Measurements from ENCODE around the gene HYAL3.
"Not testable (repeated sequence)": the region's sequence is repeated elsewhere in the genome, so short reads cannot be mapped to it uniquely, and the experiment has no call there.

The HYAL3 gene

DNA sequence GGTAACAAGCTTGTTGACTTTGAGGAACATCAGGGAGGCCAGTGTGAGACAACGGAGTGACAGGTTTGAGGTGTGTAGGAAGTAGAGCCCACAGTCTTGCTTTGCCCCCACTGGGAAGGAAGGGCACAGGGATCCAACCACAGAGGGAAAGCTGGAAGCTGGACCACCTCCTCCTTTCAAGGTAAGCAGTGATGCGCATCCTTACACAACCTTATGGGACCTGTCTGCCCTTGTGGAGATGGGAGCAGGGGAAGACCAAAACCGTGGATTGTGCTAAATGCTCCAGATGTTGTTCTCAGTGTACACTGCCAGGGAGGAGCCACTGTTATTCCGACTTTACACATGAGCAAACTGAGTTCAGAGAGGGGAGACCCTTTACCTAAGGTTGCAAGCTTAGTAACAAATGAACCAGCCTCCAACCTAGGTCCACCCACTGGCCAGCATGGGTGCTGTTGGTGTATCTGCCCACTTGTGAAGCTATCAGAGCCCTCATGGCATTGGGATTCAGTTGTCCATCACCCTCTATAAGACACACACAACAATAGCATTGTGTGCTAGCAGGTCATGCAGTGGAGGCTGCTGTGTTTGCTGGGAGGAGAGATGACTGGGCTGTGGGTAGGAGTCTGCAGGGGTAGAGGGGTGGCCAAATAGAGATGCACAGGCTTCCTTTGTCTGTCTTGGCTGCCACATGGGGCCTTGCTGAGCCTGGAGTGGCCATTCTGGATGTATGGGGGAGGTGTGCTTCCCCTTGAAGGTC, 20.9 kb downstream of the HYAL3 start:
- Mint-ChIP-seq H3K9me3 (no peaks in the 10 kb centered on the region), H3K36me3 (ENCODE audit: low read depth) (no peaks in the 10 kb centered on the region), H3K4me3 (no peak overlapping the region), H3K27me3 (peaks cover 33% of the 10 kb centered on the region), H3K27ac (no peak overlapping the region), H3K4me1 (peaks cover 21% of the 10 kb centered on the region)
- no peak for DNase-seq
- ATAC-seq = peak; percentile 27

DNA sequence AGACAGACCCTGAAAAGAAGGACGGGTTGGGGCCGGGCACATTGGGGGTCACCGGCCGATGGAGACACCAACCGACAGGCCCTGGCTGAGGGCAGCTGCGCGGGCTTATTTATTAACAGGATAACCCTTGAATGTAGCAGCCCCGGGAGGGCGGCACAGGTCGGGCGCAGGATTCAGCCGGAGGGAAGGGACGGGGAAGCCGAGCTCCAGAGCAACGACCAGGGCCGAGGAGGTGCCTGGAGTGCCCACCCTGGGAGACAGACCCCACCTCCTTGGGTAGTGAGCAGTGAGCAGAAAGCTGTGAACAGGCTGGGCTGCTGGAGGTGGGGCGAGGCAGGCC, 22.5 kb downstream of the HYAL3 start:
- Mint-ChIP-seq H3K27me3 (peaks cover 38% of the 10 kb centered on the region), H3K4me3 (no peak overlapping the region), H3K36me3 (ENCODE audit: low read depth) (no peaks in the 10 kb centered on the region), H3K4me1 (peaks cover 30% of the 10 kb centered on the region), H3K9me3 (no peaks in the 10 kb centered on the region), H3K27ac (no peak overlapping the region)
- no peak for ATAC-seq
- no peak for DNase-seq

DNA sequence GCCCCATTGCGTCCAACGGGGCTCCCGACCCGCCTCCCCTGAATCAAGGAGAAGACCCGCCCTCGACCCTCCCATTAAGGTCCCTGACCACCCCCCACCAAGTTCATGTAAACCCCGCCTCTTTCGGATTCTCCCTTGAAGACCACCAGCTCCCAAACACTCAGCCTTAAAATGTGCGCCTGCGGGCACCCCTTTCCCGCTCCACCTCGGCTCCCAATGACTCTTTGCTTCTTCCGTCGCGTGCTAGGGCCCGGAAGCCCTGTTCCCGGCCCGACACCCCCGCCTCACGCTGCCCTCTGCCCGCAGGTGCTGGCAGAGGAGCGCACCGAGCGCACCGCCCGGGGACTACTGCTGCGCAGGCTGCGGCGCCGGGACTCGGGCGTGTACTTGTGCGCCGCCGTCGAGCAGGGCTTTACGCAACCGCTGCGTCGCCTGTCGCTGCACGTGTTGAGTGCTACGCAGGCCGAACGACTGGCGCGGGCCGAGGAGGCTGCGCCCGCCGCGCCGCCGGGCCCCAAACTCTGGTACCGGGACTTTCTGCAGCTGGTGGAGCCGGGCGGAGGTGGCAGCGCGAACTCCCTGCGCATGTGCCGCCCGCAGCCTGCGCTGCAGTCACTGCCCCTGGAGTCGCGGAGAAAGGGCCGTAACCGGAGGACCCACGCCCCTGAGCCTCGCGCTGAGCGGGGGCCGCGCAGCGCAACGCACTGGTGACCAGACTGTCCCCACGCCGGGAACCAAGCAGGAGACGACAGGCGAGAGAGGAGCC, 23.0 kb downstream of the HYAL3 start:
- no peaks in the 10 kb centered on the region for H3K9me3 Mint-ChIP-seq
- no peak for ATAC-seq
- H3K4me3 Mint-ChIP-seq = peak overlapping the region; percentile 4
- no peak overlapping the region for H3K27ac Mint-ChIP-seq
- peaks cover 30% of the 10 kb centered on the region for H3K4me1 Mint-ChIP-seq
- DNase-seq = peak; percentile 27
- H3K36me3 Mint-ChIP-seq (ENCODE audit: low read depth) = no peaks in the 10 kb centered on the region
- H3K27me3 Mint-ChIP-seq = peaks cover 38% of the 10 kb centered on the region

DNA sequence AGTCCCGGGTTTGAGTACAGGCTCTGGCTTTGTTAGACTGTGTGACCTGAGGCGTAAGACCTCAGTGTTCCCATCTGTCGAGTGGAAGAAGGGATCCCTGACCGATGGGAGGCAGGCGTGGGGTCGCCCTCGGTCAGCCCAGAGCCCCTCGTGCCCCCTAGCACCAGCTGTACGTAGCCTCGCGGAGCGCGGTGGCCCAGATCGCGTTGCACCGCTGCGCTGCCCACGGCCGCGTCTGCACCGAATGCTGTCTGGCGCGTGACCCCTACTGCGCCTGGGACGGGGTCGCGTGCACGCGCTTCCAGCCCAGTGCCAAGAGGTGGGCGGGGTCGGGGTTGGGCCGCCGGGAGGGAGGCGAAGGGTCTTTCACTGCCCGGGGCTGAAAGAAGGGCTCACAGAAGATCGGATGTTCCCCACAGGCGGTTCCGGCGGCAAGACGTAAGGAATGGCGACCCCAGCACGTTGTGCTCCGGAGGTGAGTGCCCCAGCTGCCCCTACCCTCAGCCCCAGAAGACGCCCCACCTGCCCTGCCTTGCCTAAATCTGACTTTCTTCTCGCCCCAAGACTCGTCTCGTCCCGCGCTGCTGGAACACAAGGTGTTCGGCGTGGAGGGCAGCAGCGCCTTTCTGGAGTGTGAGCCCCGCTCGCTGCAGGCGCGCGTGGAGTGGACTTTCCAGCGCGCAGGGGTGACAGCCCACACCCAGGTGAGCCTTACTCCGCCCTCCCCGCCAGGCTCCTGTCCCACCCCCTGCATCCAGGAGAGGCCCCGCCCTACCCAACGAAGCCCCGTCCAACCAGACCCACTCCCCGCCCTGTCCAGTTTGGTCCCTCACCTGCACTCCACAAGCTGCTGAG, 23.8 kb downstream of the HYAL3 start:
- ATAC-seq = no peak
- peaks cover 38% of the 10 kb centered on the region for H3K27me3 Mint-ChIP-seq
- no peaks in the 10 kb centered on the region for H3K36me3 Mint-ChIP-seq (ENCODE audit: low read depth)
- H3K4me1 Mint-ChIP-seq = peaks cover 30% of the 10 kb centered on the region
- no peaks in the 10 kb centered on the region for H3K9me3 Mint-ChIP-seq
- DNase-seq = no peak
- H3K27ac Mint-ChIP-seq = no peak overlapping the region
- no peak overlapping the region for H3K4me3 Mint-ChIP-seq

DNA sequence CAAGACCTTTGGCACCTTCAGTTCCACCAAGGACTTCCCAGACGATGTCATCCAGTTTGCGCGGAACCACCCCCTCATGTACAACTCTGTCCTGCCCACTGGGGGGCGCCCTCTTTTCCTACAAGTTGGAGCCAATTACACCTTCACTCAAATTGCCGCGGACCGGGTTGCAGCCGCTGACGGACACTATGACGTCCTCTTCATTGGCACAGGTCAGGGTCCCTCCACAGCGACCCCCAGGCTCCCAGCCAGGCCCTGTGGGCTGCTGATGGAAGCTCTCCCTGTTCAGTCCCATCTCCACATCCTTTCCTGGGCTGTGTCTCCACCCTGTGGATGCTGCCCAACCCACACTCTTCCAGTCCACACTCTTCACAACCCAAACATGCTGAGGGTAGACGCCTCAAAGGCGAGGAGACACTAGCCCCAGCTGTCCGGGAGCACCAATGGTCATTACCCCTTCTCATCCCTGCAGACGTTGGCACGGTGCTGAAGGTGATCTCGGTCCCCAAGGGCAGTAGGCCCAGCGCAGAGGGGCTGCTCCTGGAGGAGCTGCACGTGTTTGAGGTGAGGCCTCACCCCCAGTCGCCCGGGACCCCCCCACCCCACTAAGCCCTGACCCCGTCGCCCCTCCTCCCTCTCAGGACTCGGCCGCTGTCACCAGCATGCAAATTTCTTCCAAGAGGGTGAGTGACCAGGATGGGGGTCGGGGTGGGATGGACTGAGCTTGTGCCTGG, 24.7 kb downstream of the HYAL3 start:
- peaks cover 38% of the 10 kb centered on the region for H3K27me3 Mint-ChIP-seq
- peak; percentile 35 for ATAC-seq
- no peaks in the 10 kb centered on the region for H3K36me3 Mint-ChIP-seq (ENCODE audit: low read depth)
- H3K9me3 Mint-ChIP-seq = no peaks in the 10 kb centered on the region
- no peak overlapping the region for H3K27ac Mint-ChIP-seq
- no peak overlapping the region for H3K4me3 Mint-ChIP-seq
- DNase-seq = peak; percentile 82
- H3K4me1 Mint-ChIP-seq = peaks cover 30% of the 10 kb centered on the region

DNA sequence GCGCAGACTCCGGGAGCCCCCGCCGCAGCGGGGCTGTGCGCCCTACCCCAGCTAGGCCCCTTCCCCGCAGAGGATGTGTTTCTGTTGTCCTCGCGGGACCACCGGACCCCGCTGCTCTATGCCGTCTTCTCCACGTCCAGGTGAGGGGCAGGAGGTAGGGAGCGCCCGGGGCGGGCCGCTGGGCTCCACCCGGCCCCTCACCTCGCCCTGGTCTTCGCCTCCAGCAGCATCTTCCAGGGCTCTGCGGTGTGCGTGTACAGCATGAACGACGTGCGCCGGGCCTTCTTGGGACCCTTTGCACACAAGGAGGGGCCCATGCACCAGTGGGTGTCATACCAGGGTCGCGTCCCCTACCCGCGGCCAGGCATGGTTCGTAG, 25.5 kb downstream of the HYAL3 start:
- DNase-seq (no peak), ATAC-seq (no peak)
- Mint-ChIP-seq H3K9me3 (no peaks in the 10 kb centered on the region), H3K27me3 (peaks cover 42% of the 10 kb centered on the region), H3K4me1 (peaks cover 30% of the 10 kb centered on the region), H3K27ac (no peak overlapping the region), H3K4me3 (no peak overlapping the region), H3K36me3 (ENCODE audit: low read depth) (no peaks in the 10 kb centered on the region)

DNA sequence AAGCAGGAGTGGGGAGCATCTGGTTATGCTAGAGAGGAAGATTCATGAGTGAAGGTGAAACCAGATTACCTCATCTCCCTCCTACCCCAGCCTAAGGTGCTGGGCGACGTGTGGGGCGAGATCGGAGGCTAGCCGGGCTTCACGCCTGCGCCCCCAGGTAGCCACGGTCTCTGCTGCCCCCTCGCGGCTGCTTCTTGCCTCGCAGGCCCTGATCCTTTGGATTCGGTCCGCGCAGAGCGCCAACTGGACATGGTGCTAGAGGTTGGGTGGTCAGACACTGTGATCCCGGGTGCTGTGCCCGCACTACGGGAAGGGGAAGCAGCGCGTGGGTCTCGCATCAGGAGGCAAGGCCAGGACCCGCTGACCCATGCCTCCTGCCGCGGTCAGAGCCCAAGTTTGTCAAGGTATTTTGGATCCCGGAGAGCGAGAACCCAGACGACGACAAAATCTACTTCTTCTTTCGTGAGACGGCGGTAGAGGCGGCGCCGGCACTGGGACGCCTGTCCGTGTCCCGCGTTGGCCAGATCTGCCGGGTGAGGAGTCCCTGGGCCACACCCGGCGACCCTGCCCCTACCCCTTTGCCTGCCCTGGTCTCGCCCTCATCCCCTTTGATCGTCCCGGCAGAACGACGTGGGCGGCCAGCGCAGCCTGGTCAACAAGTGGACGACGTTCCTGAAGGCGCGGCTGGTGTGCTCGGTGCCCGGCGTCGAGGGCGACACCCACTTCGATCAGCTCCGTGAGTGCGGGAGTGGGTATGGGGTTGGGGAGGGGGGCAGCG, 26.1 kb downstream of the HYAL3 start:
- no peaks in the 10 kb centered on the region for H3K9me3 Mint-ChIP-seq
- no peaks in the 10 kb centered on the region for H3K36me3 Mint-ChIP-seq (ENCODE audit: low read depth)
- H3K27ac Mint-ChIP-seq = no peak overlapping the region
- ATAC-seq = peak; percentile 85
- DNase-seq = peak; percentile 97
- H3K4me1 Mint-ChIP-seq = peaks cover 30% of the 10 kb centered on the region
- H3K27me3 Mint-ChIP-seq = peaks cover 46% of the 10 kb centered on the region
- H3K4me3 Mint-ChIP-seq = peak overlapping the region; percentile 48

DNA sequence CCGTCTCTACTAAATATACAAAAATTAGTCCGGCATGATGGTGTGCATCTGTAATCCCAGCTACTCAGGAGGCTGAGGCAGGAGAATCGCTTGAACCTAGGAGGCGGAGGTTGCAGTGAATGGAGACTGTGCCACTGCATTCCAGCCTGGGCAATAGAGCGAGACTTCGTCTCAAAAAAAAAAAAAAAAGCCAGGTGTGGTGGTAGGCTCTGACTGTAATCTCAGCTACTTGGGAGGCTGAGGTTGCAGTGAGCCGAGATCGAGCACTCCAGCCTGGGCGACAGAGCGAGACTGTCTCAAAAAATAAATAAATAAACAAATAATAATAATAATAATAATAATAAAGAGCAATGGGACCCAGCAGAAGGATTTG, 26.7 kb downstream of the HYAL3 start:
- H3K36me3 Mint-ChIP-seq (ENCODE audit: low read depth); H3K9me3 Mint-ChIP-seq; DNase-seq; H3K4me3 Mint-ChIP-seq; H3K27ac Mint-ChIP-seq; ATAC-seq: not testable (repeated sequence)
- H3K27me3 Mint-ChIP-seq = peaks cover 45% of the 10 kb centered on the region
- peaks cover 30% of the 10 kb centered on the region for H3K4me1 Mint-ChIP-seq

DNA sequence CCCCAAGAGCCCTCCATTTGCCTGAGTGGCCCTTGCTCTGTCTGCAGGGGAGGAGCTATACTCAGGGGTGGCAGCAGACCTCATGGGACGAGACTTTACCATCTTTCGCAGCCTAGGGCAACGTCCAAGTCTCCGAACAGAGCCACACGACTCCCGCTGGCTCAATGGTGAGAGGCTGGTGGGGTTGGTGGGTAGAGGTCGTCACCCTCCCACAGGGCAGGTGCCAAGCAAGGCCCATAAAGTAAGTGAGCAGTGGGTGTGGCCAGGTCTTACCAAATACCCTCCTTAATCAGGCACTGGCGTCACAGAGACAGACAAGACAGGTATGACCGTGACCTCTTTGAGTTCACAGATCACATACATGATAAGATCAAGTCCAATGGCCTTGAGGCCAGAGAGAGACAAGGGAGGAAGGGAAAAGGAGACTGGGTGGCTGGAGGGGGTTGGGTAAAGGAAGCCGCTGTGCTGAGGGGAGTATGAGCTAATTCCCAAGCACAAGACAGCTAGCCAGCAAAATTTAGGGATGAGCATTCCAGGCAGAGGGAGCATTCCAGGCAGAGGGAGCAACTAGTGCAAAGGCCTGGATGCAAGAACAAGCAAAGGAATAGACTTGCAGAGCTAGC, 27.8 kb downstream of the HYAL3 start:
- Mint-ChIP-seq H3K4me3 (no peak overlapping the region), H3K27ac (no peak overlapping the region), H3K36me3 (ENCODE audit: low read depth) (no peaks in the 10 kb centered on the region), H3K9me3 (no peaks in the 10 kb centered on the region), H3K4me1 (peaks cover 30% of the 10 kb centered on the region), H3K27me3 (peaks cover 47% of the 10 kb centered on the region)
- DNase-seq = no peak
- ATAC-seq = no peak

DNA sequence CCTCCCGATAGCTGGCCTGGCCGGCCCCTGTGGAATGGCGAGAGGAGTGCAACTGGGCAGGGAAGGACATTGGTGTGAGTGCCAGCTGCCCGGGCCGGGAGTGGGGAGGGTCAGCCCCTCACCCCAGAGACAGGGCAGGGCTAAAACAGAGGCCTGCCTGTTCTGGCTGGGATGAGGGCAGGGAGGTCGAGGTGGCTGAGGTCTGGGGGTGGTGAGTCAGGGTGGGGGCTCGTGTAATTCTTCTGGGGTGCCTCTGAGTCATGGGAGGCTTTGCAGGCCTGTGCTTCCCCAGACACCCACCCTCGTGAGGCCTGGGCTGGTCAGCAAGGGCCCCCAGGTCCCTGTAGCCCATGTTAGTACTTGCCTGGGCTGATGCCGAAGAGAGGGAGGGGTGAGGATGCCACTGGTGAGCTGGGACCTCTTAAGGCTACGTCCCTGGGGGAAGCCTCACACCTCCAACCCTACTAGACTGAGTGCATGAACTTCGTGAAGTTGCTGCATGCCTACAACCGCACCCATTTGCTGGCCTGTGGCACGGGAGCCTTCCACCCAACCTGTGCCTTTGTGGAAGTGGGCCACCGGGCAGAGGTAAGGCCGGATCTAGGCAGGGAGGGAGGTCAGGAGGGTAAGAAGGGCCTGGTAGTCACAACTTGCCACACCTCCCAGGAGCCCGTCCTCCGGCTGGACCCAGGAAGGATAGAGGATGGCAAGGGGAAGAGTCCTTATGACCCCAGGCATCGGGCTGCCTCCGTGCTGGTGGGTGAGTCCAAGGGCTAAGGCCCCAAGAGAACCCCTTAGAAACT, 28.6 kb downstream of the HYAL3 start:
- H3K4me1 Mint-ChIP-seq = peaks cover 25% of the 10 kb centered on the region
- H3K4me3 Mint-ChIP-seq = no peak overlapping the region
- peaks cover 44% of the 10 kb centered on the region for H3K27me3 Mint-ChIP-seq

DNA sequence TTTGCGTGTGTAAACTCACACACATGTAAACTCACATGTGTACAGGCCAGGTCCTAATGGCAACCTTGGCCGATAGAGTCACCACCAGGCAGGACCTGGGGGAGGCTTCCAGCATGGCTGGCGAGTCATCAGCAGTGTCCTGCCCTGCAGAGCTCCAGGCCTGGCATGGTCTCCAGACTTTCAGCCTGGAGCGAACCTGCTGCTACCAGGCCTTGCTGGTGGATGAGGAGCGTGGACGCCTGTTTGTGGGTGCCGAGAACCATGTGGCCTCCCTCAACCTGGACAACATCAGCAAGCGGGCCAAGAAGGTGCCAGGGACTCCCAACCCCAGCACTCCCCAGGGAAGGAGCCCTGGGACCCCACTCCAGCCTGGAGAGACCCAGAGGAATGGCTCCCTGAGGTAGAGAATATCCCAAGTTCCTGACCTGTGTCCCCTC, 29.2 kb downstream of the HYAL3 start:
- Mint-ChIP-seq H3K4me1 (peaks cover 19% of the 10 kb centered on the region), H3K27me3 (peaks cover 38% of the 10 kb centered on the region), H3K27ac (no peak overlapping the region), H3K9me3 (no peaks in the 10 kb centered on the region), H3K36me3 (ENCODE audit: low read depth) (no peaks in the 10 kb centered on the region), H3K4me3 (no peak overlapping the region)
- ATAC-seq (no peak), DNase-seq (no peak)

More for the DNA sequence above, 28.6 kb downstream of the HYAL3 start:
- Mint-ChIP-seq H3K9me3 (no peaks in the 10 kb centered on the region), H3K36me3 (ENCODE audit: low read depth) (no peaks in the 10 kb centered on the region), H3K27ac (no peak overlapping the region)
- DNase-seq (no peak), ATAC-seq (no peak)

DNA sequence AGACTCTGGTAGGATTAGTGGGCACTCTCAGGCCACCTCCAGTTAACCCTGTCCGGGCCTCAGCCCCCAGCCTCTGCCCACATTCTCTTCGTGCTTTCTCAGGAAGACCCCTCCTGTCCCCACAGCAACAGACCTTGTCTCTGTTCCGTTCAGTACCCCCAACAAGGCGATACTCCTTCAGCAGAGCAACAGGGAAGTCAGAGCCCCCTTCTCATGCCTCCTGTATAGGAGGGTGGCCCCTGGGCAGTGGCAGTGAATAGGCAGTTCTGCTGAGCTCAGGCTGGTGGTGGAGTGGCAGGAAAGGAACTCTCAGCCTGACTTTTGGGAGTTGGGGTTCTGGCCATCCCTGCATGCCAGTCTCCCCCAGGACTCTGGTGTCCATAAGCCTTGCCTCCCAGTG, 29.7 kb downstream of the HYAL3 start:
- H3K36me3 Mint-ChIP-seq (ENCODE audit: low read depth) = no peaks in the 10 kb centered on the region
- DNase-seq (no peak), ATAC-seq (no peak)
- peaks cover 15% of the 10 kb centered on the region for H3K4me1 Mint-ChIP-seq
- H3K27ac Mint-ChIP-seq = no peak overlapping the region
- H3K4me3 Mint-ChIP-seq = no peak overlapping the region
- no peaks in the 10 kb centered on the region for H3K9me3 Mint-ChIP-seq
- H3K27me3 Mint-ChIP-seq = peaks cover 35% of the 10 kb centered on the region

Data from activated naive CD8-positive, alpha-beta T cell treated with anti-CD3 and anti-CD28 coated beads, Interleukin-2, amount 50 U/mL, for 24 hours (primary cell).